Uterus (tissue), 2 donors: Measurements from ENCODE around the gene CDKAL1.

Experiments used
- CTCF ChIP-seq, 4 experiments: fragments of 200-600 bp in 2 of 4; fragments of 450-650 bp in 2 of 4; sonication (generic) in 2 of 4; IDR thresholded peaks; one replicate each; pipeline ENCODE4 v1.5.1; 2016 to 2019; ENCODE audit warnings: antibody characterized with exemption in 4 of 4, mild to moderate bottlenecking in 2 of 4, moderate library complexity in 1 of 4
- POLR2A ChIP-seq, 2 donors: fragments of 450-650 bp; IDR thresholded peaks; one replicate each; pipeline ENCODE4 v1.6.1; 2016; ENCODE audit warnings: antibody characterized with exemption in 2 of 2, mild to moderate bottlenecking in 1 of 2, moderate library complexity in 1 of 2

GRCh38 chr6:21100991-21101390 is 566.7 kb downstream of the CDKAL1 start:
- TF ChIP-seq CTCF (IDR thresholded peaks at IDR 0.05), result no peak
- no peak for TF ChIP-seq POLR2A (IDR thresholded peaks at IDR 0.05)
